ENCODE results near the gene TP53RK. TPM values are rescaled to one million over a fixed set of nuclear protein-coding genes. Genes with fewer than 3 reads are reported as not detected.
A peak's percentile ranks its signal among the peaks of the same experiment; 100 is the strongest.

The TP53RK gene
- total RNA-seq, 1 experiment from 2014 or later = 12.4 TPM

DNA sequence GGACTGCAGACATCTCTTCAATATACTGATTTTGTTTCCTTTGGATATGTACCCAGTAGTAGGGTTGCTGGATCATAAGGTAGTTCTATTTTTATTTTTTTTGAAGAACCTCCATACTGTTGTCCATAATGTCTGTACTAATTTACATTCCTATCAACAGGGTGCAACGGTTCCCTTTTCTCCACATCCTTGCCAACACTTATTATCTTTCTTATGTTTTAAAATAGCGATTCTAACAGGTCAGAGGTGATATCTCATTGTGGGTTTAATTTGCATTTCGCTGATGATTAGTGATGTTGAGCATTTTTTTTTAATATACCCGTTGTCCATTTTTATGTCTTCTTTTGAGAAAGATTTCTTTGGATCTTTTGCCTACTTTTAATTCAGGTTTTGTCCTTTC, 2.0 kb upstream of the TP53RK start:
- H3K27me3 Mint-ChIP-seq (ENCODE audit: low read depth) = no peaks in the 10 kb centered on the region; the same call in 1 of the 2 replicates
- H3K4me1 Mint-ChIP-seq = peaks cover 28% of the 10 kb centered on the region
- H3K36me3 Mint-ChIP-seq = peaks cover 7% of the 10 kb centered on the region
- ATAC-seq (no peak), DNase-seq (ENCODE audit: low spot score) (no peak)
- H3K4me3 Mint-ChIP-seq = no peak overlapping the region
- POLR2A ChIA-PET = no interaction called here
- H3K9me3 Mint-ChIP-seq = no peaks in the 10 kb centered on the region
- CTCF ChIA-PET = no interaction called here
- H3K27ac Mint-ChIP-seq = no peak overlapping the region
- no peak for TF ChIP-seq EMX1 (CRISPR knock-in tag; IDR thresholded peaks at IDR 0.05)
- TF ChIP-seq, protein P1, sequence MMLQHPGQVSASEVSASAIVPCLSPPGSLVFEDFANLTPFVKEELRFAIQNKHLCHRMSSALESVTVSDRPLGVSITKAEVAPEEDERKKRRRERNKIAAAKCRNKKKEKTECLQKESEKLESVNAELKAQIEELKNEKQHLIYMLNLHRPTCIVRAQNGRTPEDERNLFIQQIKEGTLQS (CRISPR knock-in tag; conservative IDR thresholded peaks at IDR 0.05) = no peak

DNA sequence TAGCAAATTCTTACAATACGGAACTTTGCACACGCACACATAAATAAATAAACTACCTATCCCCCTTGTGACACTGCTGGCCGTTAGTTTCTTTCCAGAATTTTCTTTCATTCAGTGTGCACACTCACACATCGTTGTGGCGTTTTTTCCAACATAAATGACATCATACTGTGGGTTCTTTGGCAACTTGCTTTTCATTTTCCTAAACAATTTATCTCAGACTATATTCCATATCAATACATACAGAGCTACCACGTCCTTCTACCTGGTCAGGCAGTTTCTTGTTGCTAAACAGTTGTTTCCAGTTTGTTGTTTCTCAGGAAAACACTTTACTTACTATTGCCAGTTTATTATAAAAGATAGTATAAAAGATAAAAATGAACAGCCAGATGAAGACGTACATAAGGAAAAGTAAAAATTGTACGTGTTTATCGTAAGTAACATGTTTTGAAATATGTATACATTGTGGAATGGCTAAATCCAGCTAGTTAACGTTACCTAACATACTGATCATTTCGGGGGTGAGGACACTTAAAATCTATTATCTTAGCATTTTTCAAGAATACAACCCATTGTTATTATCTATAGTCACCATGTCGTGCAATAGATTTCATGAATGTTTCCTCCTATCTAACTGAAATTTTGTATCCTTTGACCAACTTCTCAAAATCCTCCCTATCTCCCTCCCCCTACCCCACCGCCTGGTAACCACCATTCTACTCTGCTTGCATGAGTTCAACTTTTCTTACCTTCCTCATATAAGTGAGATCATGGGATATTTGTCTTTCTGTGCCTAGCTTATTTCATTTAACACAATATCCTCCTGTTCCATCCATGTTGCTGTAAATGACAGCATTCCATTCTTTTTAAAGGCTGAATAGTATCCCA, 1.2 kb upstream of the TP53RK start:
- ChIA-PET CTCF (interaction anchor here (0.6 to 1.1 kb wide), 3 partner anchors 11 to 169 kb away, joined by 3 read pairs; no protein-coding TSS in a partner anchor), POLR2A (no interaction called here)
- peak overlapping the region; percentile 96 for H3K4me3 Mint-ChIP-seq
- no peaks in the 10 kb centered on the region for H3K27me3 Mint-ChIP-seq (ENCODE audit: low read depth)
- peak overlapping the region; percentile 90 for H3K27ac Mint-ChIP-seq
- TF ChIP-seq, protein P2, sequence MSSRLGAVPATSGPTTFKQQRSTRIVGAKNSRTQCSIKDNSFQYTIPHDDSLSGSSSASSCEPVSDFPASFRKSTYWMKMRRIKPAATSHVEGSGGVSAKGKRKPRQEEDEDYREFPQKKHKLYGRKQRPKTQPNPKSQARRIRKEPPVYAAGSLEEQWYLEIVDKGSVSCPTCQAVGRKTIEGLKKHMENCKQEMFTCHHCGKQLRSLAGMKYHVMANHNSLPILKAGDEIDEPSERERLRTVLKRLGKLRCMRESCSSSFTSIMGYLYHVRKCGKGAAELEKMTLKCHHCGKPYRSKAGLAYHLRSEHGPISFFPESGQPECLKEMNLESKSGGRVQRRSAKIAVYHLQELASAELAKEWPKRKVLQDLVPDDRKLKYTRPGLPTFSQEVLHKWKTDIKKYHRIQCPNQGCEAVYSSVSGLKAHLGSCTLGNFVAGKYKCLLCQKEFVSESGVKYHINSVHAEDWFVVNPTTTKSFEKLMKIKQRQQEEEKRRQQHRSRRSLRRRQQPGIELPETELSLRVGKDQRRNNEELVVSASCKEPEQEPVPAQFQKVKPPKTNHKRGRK (CRISPR knock-in tag; IDR thresholded peaks at IDR 0.05; ENCODE audit: borderline replicate concordance) = no peak
- peaks cover 33% of the 10 kb centered on the region for H3K4me1 Mint-ChIP-seq
- peaks cover 13% of the 10 kb centered on the region for H3K36me3 Mint-ChIP-seq
- H3K9me3 Mint-ChIP-seq = no peaks in the 10 kb centered on the region
- DNase-seq (ENCODE audit: low spot score) = no peak
- no peak for ATAC-seq

DNA sequence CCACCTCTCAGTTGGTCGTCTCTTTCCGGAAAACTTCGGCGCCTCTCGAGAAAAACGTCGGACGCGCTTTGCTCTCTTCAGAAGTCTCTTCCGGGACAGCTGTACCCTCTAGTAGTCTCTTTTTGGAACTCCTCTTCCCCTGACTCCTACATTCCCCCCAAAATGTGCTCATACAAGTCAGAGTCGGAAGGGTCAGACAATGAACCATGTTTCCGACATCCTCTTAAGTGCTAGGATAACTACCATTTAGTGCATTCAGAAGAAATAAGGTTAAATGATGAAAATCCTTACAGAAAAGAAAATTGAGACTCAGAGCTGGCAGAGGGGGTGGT, 476 bp upstream of the TP53RK start:
- no peak for DNase-seq (ENCODE audit: low spot score)
- CTCF ChIA-PET = interaction anchor here (0.6 to 1.5 kb wide), 8 partner anchors 10 to 694 kb away, joined by 3 to 7 read pairs (median 3); no protein-coding TSS in a partner anchor
- Mint-ChIP-seq H3K4me1 (peaks cover 36% of the 10 kb centered on the region), H3K4me3 (peak overlapping the region; percentile 96), H3K9me3 (peaks cover 5% of the 10 kb centered on the region), H3K27ac (peak overlapping the region; percentile 99), H3K36me3 (peaks cover 18% of the 10 kb centered on the region), H3K27me3 (ENCODE audit: low read depth) (no peaks in the 10 kb centered on the region)
- POLR2A ChIA-PET = no interaction called here
- no peak for ATAC-seq
- TF ChIP-seq TEAD1 (CRISPR knock-in tag; IDR thresholded peaks at IDR 0.05) (no peak), NFYB (CRISPR knock-in tag; conservative IDR thresholded peaks at IDR 0.05; ENCODE audit: low read depth) (no peak), ZNF423 (CRISPR knock-in tag; IDR thresholded peaks at IDR 0.05) (no peak), CREM (CRISPR knock-in tag; IDR thresholded peaks at IDR 0.05) (no peak), EMX1 (CRISPR knock-in tag; IDR thresholded peaks at IDR 0.05) (no peak), NR3C1 (CRISPR knock-in tag; conservative IDR thresholded peaks at IDR 0.05; ENCODE audit: low read depth) (no peak), ZNF219 (CRISPR knock-in tag; IDR thresholded peaks at IDR 0.05; ENCODE audit: borderline replicate concordance) (no peak), SP1 (CRISPR knock-in tag; conservative IDR thresholded peaks at IDR 0.05) (no peak)
- TF ChIP-seq, protein P3, sequence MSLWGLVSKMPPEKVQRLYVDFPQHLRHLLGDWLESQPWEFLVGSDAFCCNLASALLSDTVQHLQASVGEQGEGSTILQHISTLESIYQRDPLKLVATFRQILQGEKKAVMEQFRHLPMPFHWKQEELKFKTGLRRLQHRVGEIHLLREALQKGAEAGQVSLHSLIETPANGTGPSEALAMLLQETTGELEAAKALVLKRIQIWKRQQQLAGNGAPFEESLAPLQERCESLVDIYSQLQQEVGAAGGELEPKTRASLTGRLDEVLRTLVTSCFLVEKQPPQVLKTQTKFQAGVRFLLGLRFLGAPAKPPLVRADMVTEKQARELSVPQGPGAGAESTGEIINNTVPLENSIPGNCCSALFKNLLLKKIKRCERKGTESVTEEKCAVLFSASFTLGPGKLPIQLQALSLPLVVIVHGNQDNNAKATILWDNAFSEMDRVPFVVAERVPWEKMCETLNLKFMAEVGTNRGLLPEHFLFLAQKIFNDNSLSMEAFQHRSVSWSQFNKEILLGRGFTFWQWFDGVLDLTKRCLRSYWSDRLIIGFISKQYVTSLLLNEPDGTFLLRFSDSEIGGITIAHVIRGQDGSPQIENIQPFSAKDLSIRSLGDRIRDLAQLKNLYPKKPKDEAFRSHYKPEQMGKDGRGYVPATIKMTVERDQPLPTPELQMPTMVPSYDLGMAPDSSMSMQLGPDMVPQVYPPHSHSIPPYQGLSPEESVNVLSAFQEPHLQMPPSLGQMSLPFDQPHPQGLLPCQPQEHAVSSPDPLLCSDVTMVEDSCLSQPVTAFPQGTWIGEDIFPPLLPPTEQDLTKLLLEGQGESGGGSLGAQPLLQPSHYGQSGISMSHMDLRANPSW (CRISPR knock-in tag; conservative IDR thresholded peaks at IDR 0.05; ENCODE audit: low read depth) = no peak
- TF ChIP-seq, protein P4, sequence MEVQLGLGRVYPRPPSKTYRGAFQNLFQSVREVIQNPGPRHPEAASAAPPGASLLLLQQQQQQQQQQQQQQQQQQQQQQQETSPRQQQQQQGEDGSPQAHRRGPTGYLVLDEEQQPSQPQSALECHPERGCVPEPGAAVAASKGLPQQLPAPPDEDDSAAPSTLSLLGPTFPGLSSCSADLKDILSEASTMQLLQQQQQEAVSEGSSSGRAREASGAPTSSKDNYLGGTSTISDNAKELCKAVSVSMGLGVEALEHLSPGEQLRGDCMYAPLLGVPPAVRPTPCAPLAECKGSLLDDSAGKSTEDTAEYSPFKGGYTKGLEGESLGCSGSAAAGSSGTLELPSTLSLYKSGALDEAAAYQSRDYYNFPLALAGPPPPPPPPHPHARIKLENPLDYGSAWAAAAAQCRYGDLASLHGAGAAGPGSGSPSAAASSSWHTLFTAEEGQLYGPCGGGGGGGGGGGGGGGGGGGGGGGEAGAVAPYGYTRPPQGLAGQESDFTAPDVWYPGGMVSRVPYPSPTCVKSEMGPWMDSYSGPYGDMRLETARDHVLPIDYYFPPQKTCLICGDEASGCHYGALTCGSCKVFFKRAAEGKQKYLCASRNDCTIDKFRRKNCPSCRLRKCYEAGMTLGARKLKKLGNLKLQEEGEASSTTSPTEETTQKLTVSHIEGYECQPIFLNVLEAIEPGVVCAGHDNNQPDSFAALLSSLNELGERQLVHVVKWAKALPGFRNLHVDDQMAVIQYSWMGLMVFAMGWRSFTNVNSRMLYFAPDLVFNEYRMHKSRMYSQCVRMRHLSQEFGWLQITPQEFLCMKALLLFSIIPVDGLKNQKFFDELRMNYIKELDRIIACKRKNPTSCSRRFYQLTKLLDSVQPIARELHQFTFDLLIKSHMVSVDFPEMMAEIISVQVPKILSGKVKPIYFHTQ (CRISPR knock-in tag; IDR thresholded peaks at IDR 0.05) = no peak
- TF ChIP-seq, protein P5, sequence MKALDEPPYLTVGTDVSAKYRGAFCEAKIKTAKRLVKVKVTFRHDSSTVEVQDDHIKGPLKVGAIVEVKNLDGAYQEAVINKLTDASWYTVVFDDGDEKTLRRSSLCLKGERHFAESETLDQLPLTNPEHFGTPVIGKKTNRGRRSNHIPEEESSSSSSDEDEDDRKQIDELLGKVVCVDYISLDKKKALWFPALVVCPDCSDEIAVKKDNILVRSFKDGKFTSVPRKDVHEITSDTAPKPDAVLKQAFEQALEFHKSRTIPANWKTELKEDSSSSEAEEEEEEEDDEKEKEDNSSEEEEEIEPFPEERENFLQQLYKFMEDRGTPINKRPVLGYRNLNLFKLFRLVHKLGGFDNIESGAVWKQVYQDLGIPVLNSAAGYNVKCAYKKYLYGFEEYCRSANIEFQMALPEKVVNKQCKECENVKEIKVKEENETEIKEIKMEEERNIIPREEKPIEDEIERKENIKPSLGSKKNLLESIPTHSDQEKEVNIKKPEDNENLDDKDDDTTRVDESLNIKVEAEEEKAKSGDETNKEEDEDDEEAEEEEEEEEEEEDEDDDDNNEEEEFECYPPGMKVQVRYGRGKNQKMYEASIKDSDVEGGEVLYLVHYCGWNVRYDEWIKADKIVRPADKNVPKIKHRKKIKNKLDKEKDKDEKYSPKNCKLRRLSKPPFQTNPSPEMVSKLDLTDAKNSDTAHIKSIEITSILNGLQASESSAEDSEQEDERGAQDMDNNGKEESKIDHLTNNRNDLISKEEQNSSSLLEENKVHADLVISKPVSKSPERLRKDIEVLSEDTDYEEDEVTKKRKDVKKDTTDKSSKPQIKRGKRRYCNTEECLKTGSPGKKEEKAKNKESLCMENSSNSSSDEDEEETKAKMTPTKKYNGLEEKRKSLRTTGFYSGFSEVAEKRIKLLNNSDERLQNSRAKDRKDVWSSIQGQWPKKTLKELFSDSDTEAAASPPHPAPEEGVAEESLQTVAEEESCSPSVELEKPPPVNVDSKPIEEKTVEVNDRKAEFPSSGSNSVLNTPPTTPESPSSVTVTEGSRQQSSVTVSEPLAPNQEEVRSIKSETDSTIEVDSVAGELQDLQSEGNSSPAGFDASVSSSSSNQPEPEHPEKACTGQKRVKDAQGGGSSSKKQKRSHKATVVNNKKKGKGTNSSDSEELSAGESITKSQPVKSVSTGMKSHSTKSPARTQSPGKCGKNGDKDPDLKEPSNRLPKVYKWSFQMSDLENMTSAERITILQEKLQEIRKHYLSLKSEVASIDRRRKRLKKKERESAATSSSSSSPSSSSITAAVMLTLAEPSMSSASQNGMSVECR (CRISPR knock-in tag; IDR thresholded peaks at IDR 0.05; ENCODE audit: borderline replicate concordance) = no peak
- TF ChIP-seq, protein P6, sequence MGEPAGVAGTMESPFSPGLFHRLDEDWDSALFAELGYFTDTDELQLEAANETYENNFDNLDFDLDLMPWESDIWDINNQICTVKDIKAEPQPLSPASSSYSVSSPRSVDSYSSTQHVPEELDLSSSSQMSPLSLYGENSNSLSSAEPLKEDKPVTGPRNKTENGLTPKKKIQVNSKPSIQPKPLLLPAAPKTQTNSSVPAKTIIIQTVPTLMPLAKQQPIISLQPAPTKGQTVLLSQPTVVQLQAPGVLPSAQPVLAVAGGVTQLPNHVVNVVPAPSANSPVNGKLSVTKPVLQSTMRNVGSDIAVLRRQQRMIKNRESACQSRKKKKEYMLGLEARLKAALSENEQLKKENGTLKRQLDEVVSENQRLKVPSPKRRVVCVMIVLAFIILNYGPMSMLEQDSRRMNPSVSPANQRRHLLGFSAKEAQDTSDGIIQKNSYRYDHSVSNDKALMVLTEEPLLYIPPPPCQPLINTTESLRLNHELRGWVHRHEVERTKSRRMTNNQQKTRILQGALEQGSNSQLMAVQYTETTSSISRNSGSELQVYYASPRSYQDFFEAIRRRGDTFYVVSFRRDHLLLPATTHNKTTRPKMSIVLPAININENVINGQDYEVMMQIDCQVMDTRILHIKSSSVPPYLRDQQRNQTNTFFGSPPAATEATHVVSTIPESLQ (CRISPR knock-in tag; IDR thresholded peaks at IDR 0.05) = no peak
